DND-41 (cell line): ENCODE data around the gene ABHD17C.

ENCODE experiments used
- EZH2 ChIP-seq: IDR thresholded peaks from 3 replicates; pipeline ENCODE4 v1.6.1; 2012; ENCODE audit warnings: borderline replicate concordance, low read depth, mild to moderate bottlenecking, moderate library complexity, low read length, inconsistent platforms; ENCODE audit not compliant: severe bottlenecking
- TF ChIP-seq, protein P1 (sequence below): IDR thresholded peaks from 2 replicates; pipeline ENCODE4 v1.5.1; 2012; ENCODE audit warnings: borderline replicate concordance, low read length, moderate library complexity, mild to moderate bottlenecking; ENCODE audit not compliant: poor library complexity, severe bottlenecking; ENCODE audit errors: extremely low read depth

DNA sequence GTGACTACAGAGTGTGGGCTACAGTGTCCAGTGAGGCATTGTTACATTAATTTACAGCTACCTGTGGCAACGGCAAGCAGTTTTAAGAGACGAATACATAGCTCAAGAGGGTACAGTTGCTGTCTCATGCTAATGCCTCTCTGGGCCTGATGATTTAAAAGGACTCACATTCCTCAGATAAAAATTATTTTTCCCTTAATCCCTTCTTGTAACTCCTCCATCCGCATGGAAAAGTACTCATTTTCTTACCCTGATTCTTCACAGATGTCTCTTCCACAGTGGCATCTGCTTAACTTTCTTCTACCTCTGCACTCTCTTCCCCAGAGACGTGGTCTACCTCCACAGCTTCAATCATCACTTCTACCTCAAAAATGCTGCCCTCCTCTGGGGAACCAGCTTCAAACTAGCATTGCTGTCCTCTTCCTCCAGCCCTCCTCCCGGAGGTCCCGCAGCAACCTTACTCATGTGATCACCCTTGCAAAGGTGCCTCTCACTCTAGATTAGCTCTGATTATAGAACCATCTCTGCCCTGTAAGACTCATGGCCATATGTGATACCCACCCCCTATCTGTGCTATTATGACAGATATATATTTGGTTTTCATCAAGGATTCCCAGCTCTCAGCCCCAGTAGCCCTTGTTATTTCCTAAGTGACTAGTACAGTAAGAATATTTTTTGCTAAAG lies 21.4 kb upstream of the ABHD17C start:
- no peak for TF ChIP-seq EZH2
- TF ChIP-seq, protein P1, sequence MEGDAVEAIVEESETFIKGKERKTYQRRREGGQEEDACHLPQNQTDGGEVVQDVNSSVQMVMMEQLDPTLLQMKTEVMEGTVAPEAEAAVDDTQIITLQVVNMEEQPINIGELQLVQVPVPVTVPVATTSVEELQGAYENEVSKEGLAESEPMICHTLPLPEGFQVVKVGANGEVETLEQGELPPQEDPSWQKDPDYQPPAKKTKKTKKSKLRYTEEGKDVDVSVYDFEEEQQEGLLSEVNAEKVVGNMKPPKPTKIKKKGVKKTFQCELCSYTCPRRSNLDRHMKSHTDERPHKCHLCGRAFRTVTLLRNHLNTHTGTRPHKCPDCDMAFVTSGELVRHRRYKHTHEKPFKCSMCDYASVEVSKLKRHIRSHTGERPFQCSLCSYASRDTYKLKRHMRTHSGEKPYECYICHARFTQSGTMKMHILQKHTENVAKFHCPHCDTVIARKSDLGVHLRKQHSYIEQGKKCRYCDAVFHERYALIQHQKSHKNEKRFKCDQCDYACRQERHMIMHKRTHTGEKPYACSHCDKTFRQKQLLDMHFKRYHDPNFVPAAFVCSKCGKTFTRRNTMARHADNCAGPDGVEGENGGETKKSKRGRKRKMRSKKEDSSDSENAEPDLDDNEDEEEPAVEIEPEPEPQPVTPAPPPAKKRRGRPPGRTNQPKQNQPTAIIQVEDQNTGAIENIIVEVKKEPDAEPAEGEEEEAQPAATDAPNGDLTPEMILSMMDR = no peak
